Panc1 (cell line): ENCODE results near the gene TMEM107. TPM values are rescaled to one million over a fixed set of nuclear protein-coding genes. Genes with fewer than 3 reads are reported as not detected.

Experiments used
- ATAC-seq: fragments of 200-7000 bp; cut with Tn5 transposase; 2 replicates; pipeline ENCODE4 v1.9.1; 2020; ENCODE audit warnings: mild to moderate bottlenecking, moderate library complexity
- BruUV-seq: library from RNA; stranded (reverse); fragments of 400-500 nt; replicated peaks from 2 replicates; lab custom pipeline; 2021; lab: Mats Ljungman, UMichigan
- CTCF ChIA-PET: fragments of 300-600 bp; sonication (Branson Sonifier 250); formaldehyde crosslinking; loops from one replicate; lab custom pipeline; 2022; ENCODE audit warnings: antibody characterized with exemption; lab: Charles Lee
- POLR2A ChIA-PET: fragments of 300-600 bp; sonication (Branson Sonifier 250); formaldehyde crosslinking; loops from one replicate; lab custom pipeline; 2022; ENCODE audit warnings: antibody characterized with exemption; lab: Charles Lee
- DNase-seq: peaks from one replicate; pipeline ENCODE4 v3.0.0-alpha.2; 2010; ENCODE audit warnings: low read depth, low spot score
- H3K27ac ChIP-seq: 2 replicates; pipeline ENCODE4 v1.5.1; 2011; ENCODE audit warnings: mild to moderate bottlenecking, low read length, inconsistent platforms
- H3K27me3 ChIP-seq: fragments of 200-500 bp; sonication (Bioruptor generic); 2 replicates; pipeline ENCODE4 v1.6.0; 2014; ENCODE audit warnings: low read length, inconsistent platforms; ENCODE audit not compliant: control insufficient read depth, insufficient read depth
- H3K36me3 ChIP-seq: fragments of 200-500 bp; sonication (Bioruptor generic); 2 replicates; pipeline ENCODE4 v1.5.1; 2014; ENCODE audit warnings: inconsistent platforms, mild to moderate bottlenecking, low read length, moderate library complexity; ENCODE audit not compliant: control insufficient read depth, insufficient read depth
- H3K4me1 ChIP-seq: 2 replicates; pipeline ENCODE4 v1.5.1; 2011; ENCODE audit warnings: inconsistent platforms, mild to moderate bottlenecking, low read length, moderate library complexity; ENCODE audit not compliant: control insufficient read depth, insufficient read depth
- H3K4me3 ChIP-seq, 2 experiments: 2 replicates each; pipeline ENCODE4 v1.5.1; 2011 to 2012; ENCODE audit warnings: low read depth in 2 of 2, low read length in 2 of 2, mild to moderate bottlenecking in 2 of 2, inconsistent platforms in 1 of 2, moderate library complexity in 1 of 2
- H3K9me3 ChIP-seq: fragments of 200-500 bp; sonication (Bioruptor generic); 2 replicates; pipeline ENCODE4 v1.5.1; 2014; ENCODE audit warnings: low read depth, mild to moderate bottlenecking, inconsistent platforms, low read length, moderate library complexity; ENCODE audit not compliant: control insufficient read depth, insufficient read depth
- CTCF ChIP-seq: fragments of 450-650 bp; IDR thresholded peaks from 2 replicates; pipeline ENCODE4 v1.5.1; 2017; ENCODE audit warnings: mild to moderate bottlenecking
- POLR2AphosphoS5 ChIP-seq: IDR thresholded peaks from 2 replicates; pipeline ENCODE4 v1.6.1; 2012; ENCODE audit warnings: mild to moderate bottlenecking, low read depth, low read length, moderate library complexity
- SIN3A ChIP-seq: IDR thresholded peaks from 2 replicates; pipeline ENCODE4 v1.6.1; 2012; ENCODE audit warnings: low read depth, mild to moderate bottlenecking, low read length, moderate library complexity, borderline replicate concordance; ENCODE audit not compliant: insufficient read depth
- TCF7L2 ChIP-seq: IDR thresholded peaks from 2 replicates; pipeline ENCODE4 v1.6.1; 2011; ENCODE audit warnings: mild to moderate bottlenecking, low read depth, low read length, inconsistent platforms
- in situ Hi-C: cut with HindIII; loops from 2 replicates; pipeline ENCODE4 v1.10.0; 2016; ENCODE audit warnings: low sequenced_read_pairs, low pct_unique_long_range_greater_than_20kb
- intact Hi-C: fragments of 100-400 bp; cut with micrococcal nuclease; formaldehyde crosslinking; loops from one replicate; pipeline ENCODE4 v1.10.0; 2022; ENCODE audit not compliant: unreplicated experiment
- total RNA-seq: library from RNA; stranded (reverse); gene quantifications from one replicate; pipeline ENCODE4 v1.2.1, GENCODE V29; 2021; ENCODE audit not compliant: unreplicated experiment
- TF ChIP-seq, protein P1 (sequence below), 2 experiments: IDR thresholded peaks; 2 replicates each; pipeline ENCODE4 v1.6.1; 2011 to 2012; ENCODE audit warnings: low read depth in 2 of 2, control low read depth in 1 of 2, low read length in 1 of 2, mild to moderate bottlenecking in 1 of 2, moderate library complexity in 1 of 2; ENCODE audit not compliant: insufficient read depth in 1 of 2

TMEM107 gene
- total RNA-seq, 1 experiment from 2014 or later = 10.6 TPM

DNA sequence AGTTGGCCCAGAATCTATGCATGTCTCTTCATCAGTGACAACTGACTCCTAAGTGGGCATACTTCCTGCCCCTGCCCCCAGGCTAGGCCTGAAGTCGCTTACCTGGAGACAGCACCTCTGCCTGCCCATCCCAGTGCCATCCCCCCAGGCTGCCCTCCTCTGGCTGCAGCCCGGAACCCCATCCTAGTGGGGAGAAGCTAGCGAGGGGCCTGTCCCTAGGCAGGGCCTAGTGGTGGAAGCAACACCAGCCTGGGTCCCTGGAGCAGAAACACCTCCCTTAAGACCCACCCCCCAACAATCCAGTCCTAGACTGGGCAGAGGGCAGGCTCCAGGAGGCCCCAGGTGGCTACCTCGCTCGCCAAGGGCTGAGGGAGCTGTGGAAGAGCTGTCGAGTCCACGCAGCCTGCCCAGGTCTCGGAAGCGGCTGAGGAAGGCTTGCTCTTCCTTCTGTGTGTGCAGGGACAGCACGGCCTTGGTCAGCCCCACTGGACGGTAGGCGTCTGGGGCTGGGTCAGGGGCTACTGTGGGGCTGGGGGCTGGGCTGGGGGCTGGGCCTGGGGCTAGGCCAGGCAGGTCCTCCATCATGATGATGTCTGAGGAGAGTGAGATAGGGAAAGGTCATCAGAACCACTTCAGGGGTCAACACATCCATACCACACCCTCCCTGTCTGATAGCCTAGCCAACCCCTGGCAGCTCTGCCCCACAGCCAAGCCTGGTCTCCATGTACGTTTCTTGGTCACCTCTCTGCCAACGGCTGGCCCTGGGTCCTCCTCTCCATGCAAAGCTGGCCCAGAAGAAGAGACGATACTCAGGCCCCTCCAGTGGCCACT is 31.6 kb downstream of the TMEM107 start:
- CTCF ChIA-PET = no interaction called here
- DNase-seq = no peak
- Histone ChIP-seq H3K27ac (no peak overlapping the region), H3K4me1 (no peaks in the 10 kb centered on the region), H3K27me3 (no peaks in the 10 kb centered on the region), H3K36me3 (no peaks in the 10 kb centered on the region; the same call in 1 of the 2 replicates), H3K4me3 (no peak overlapping the region), H3K9me3 (no peaks in the 10 kb centered on the region)
- in situ Hi-C loops = no loop called here
- TF ChIP-seq CTCF (no peak), TCF7L2 (no peak), POLR2AphosphoS5 (no peak), SIN3A (no peak)
- TF ChIP-seq, protein P1, sequence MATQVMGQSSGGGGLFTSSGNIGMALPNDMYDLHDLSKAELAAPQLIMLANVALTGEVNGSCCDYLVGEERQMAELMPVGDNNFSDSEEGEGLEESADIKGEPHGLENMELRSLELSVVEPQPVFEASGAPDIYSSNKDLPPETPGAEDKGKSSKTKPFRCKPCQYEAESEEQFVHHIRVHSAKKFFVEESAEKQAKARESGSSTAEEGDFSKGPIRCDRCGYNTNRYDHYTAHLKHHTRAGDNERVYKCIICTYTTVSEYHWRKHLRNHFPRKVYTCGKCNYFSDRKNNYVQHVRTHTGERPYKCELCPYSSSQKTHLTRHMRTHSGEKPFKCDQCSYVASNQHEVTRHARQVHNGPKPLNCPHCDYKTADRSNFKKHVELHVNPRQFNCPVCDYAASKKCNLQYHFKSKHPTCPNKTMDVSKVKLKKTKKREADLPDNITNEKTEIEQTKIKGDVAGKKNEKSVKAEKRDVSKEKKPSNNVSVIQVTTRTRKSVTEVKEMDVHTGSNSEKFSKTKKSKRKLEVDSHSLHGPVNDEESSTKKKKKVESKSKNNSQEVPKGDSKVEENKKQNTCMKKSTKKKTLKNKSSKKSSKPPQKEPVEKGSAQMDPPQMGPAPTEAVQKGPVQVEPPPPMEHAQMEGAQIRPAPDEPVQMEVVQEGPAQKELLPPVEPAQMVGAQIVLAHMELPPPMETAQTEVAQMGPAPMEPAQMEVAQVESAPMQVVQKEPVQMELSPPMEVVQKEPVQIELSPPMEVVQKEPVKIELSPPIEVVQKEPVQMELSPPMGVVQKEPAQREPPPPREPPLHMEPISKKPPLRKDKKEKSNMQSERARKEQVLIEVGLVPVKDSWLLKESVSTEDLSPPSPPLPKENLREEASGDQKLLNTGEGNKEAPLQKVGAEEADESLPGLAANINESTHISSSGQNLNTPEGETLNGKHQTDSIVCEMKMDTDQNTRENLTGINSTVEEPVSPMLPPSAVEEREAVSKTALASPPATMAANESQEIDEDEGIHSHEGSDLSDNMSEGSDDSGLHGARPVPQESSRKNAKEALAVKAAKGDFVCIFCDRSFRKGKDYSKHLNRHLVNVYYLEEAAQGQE (IDR thresholded peaks at IDR 0.05; ENCODE audit: insufficient read depth in 1 of 2, low read depth in 2 of 2, low read length in 1 of 2) = no peak
- BruUV-seq = no TSS peak
- no peak for ATAC-seq
- POLR2A ChIA-PET = interaction anchor here (0.7 kb wide), 1 partner anchor 11 kb away, joined by 7 read pairs; no protein-coding TSS in a partner anchor
- intact Hi-C loops = no loop called here

- POLR2A ChIA-PET = no interaction called here
Observed at GRCh38 chr17:8143581-8144400, 32.4 kb downstream of the TMEM107 start.

More at GRCh38 chr17:8143581-8144400, 32.4 kb downstream of the TMEM107 start:
- BruUV-seq = no TSS peak
- CTCF ChIA-PET = no interaction called here
- intact Hi-C loops = no loop called here
- TF ChIP-seq TCF7L2 (no peak), CTCF (no peak), SIN3A (no peak), POLR2AphosphoS5 (no peak)
- TF ChIP-seq, protein P1 (IDR thresholded peaks at IDR 0.05; ENCODE audit: insufficient read depth in 1 of 2, low read depth in 2 of 2, low read length in 1 of 2) = no peak
- Histone ChIP-seq H3K4me1 (no peaks in the 10 kb centered on the region), H3K27me3 (no peaks in the 10 kb centered on the region), H3K27ac (no peak overlapping the region), H3K4me3 (no peak overlapping the region), H3K36me3 (no peaks in the 10 kb centered on the region; the same call in 1 of the 2 replicates), H3K9me3 (no peaks in the 10 kb centered on the region)
- in situ Hi-C loops = no loop called here
- DNase-seq (no peak), ATAC-seq (no peak)
